PC-9 (cell line): Measurements from ENCODE around the gene MAGEC3. TPM values are rescaled to one million over a fixed set of nuclear protein-coding genes. Genes with fewer than 3 reads are reported as not detected.

ENCODE experiments used
- BruUV-seq: library from RNA; stranded (reverse); fragments of 400-500 nt; replicated peaks from 2 replicates; lab custom pipeline; 2021; lab: Mats Ljungman, UMichigan
- CTCF ChIA-PET: fragments of 300-600 bp; sonication (Branson Sonifier 250); formaldehyde crosslinking; loops from one replicate; lab custom pipeline; 2022; ENCODE audit warnings: antibody characterized with exemption; lab: Charles Lee
- POLR2A ChIA-PET: fragments of 300-600 bp; sonication (Branson Sonifier 250); formaldehyde crosslinking; loops from one replicate; lab custom pipeline; 2022; ENCODE audit warnings: antibody characterized with exemption; ENCODE audit not compliant: unreplicated experiment; lab: Charles Lee
- DNase-seq, 2 experiments: peaks; one replicate each; pipeline versions ENCODE4 v3.0.0 to v3.0.0-alpha.2; 2015 to 2022; ENCODE audit warnings: mixed read lengths in 1 of 2
- H2AFZ ChIP-seq: fragments of 200-600 bp; sonication (generic); 2 replicates; pipeline ENCODE4 v1.8.1; 2017; ENCODE audit warnings: antibody characterized with exemption
- H3F3A ChIP-seq: fragments of 200-600 bp; sonication (generic); 2 replicates; pipeline ENCODE4 v1.8.1; 2017; ENCODE audit warnings: antibody characterized with exemption, mild to moderate bottlenecking, low read depth; ENCODE audit not compliant: insufficient read depth
- H3K27ac ChIP-seq: fragments of 200-600 bp; sonication (generic); 2 replicates; pipeline ENCODE4 v1.6.1; 2016; ENCODE audit warnings: mixed run types
- H3K27me3 ChIP-seq: fragments of 200-600 bp; sonication (generic); 2 replicates; pipeline ENCODE4 v1.6.1; 2016; ENCODE audit warnings: low read depth, mixed run types; ENCODE audit not compliant: insufficient read depth
- H3K36me3 ChIP-seq: fragments of 200-600 bp; sonication (generic); 2 replicates; pipeline ENCODE4 v1.6.1; 2016; ENCODE audit warnings: low read depth, mixed run types
- H3K4me1 ChIP-seq: fragments of 200-600 bp; sonication (generic); replicated peaks from 2 replicates; pipeline ENCODE4 v1.6.1; 2016; ENCODE audit warnings: mixed run types; ENCODE audit not compliant: insufficient read depth
- H3K4me2 ChIP-seq: fragments of 200-600 bp; sonication (generic); 2 replicates; pipeline ENCODE4 v1.6.1; 2017; ENCODE audit warnings: mixed run types
- H3K4me3 ChIP-seq: fragments of 200-600 bp; sonication (generic); 2 replicates; pipeline ENCODE4 v1.6.1; 2016; ENCODE audit warnings: mixed run types
- H3K79me2 ChIP-seq: fragments of 200-600 bp; sonication (generic); 2 replicates; pipeline ENCODE4 v1.6.1; 2017; ENCODE audit warnings: low read depth, mixed run types
- H3K9me2 ChIP-seq: fragments of 200-600 bp; sonication (generic); 2 replicates; pipeline ENCODE4 v1.8.1; 2017; ENCODE audit warnings: mild to moderate bottlenecking; ENCODE audit not compliant: insufficient read depth
- H3K9me3 ChIP-seq: fragments of 200-600 bp; sonication (generic); 2 replicates; pipeline ENCODE4 v1.8.1; 2016; ENCODE audit warnings: low read depth; ENCODE audit not compliant: insufficient read depth
- H4K20me1 ChIP-seq: fragments of 200-600 bp; sonication (generic); 2 replicates; pipeline ENCODE4 v1.8.1; 2017; ENCODE audit not compliant: insufficient read depth
- CTCF ChIP-seq: fragments of 200-600 bp; sonication (generic); conservative IDR thresholded peaks from 2 replicates; pipeline ENCODE4 v1.6.1; 2017; ENCODE audit warnings: mixed run types, antibody characterized with exemption, mild to moderate bottlenecking, moderate library complexity
- EZH2 ChIP-seq: fragments of 200-600 bp; sonication (generic); IDR thresholded peaks from 2 replicates; pipeline ENCODE4 v1.8.0; 2017; ENCODE audit warnings: antibody characterized with exemption, low read depth
- intact Hi-C: fragments of 100-400 bp; cut with micrococcal nuclease; formaldehyde crosslinking; loops from one replicate; pipeline ENCODE4 v1.10.0; 2022; ENCODE audit not compliant: unreplicated experiment
- total RNA-seq: library from RNA; stranded (reverse); gene quantifications from 2 replicates; pipeline ENCODE4 v1.2.3, GENCODE V29; 2021

The MAGEC3 gene
- total RNA-seq, 1 experiment from 2014 or later, result not detected

- no peaks in the 10 kb centered on the region for H3K27me3 ChIP-seq
- H3K27ac ChIP-seq, result peak within 1 kb of the TSS; percentile 43
- POLR2A ChIA-PET, result no interaction called here
- no peaks in the 10 kb centered on the region for H3K9me3 ChIP-seq
- no TSS peak for BruUV-seq
- peak within 1 kb of the TSS; percentile 88 for H2AFZ ChIP-seq
- CTCF ChIA-PET, result no interaction called here
- H3F3A ChIP-seq, result no peaks in the 10 kb centered on the region
- no peaks in the 10 kb centered on the region for H3K9me2 ChIP-seq
- no peaks in the 10 kb centered on the region for H4K20me1 ChIP-seq
- no peaks in the 10 kb centered on the region for H3K79me2 ChIP-seq
- peak within 1 kb of the TSS; percentile 54; the same call in 1 of the 2 replicates for H3K4me3 ChIP-seq
- TF ChIP-seq EZH2, result no peak
- TF ChIP-seq CTCF, result no peak
- H3K36me3 ChIP-seq, result no peaks in the 10 kb centered on the region
- H3K4me1 ChIP-seq, result no peaks in the 10 kb centered on the region
- peak within 1 kb of the TSS; percentile 69 for H3K4me2 ChIP-seq
- peak in 1 of 2 experiments; percentile 62 for DNase-seq
- intact Hi-C loops, result no loop called here
Measured at GRCh38 chrX:141903400-141904155, 65.5 kb downstream of the MAGEC3 start, which contains the start of gene MAGEC1. TSS of gene MAGEC1 (plus strand) at chrX:141903894. CDS start at chrX:141905073, 1,179 bp downstream.

GRCh38 chrX:141904262-141904661 lies 66.1 kb downstream of the MAGEC3 start:
- intact Hi-C loops, result no loop called here
- no peak for TF ChIP-seq CTCF
- no peak for TF ChIP-seq EZH2
- Histone ChIP-seq H3K9me3 (no peaks in the 10 kb centered on the region), H3K4me2 (peak overlapping the region; percentile 69), H3F3A (no peaks in the 10 kb centered on the region), H3K27ac (peak overlapping the region; percentile 43), H2AFZ (peak overlapping the region; percentile 88), H3K4me3 (peak overlapping the region; percentile 54; the same call in 1 of the 2 replicates), H3K79me2 (no peaks in the 10 kb centered on the region), H4K20me1 (no peaks in the 10 kb centered on the region), H3K9me2 (no peaks in the 10 kb centered on the region), H3K4me1 (no peaks in the 10 kb centered on the region), H3K36me3 (no peaks in the 10 kb centered on the region), H3K27me3 (no peaks in the 10 kb centered on the region)
- ChIA-PET CTCF (no interaction called here), POLR2A (no interaction called here)
- no TSS peak for BruUV-seq
- DNase-seq, result no peak

- Histone ChIP-seq H4K20me1 (no peaks in the 10 kb centered on the region), H3K4me1 (no peaks in the 10 kb centered on the region), H3K79me2 (no peaks in the 10 kb centered on the region), H3K9me2 (no peaks in the 10 kb centered on the region), H3K4me2 (no peak overlapping the region), H3K36me3 (no peaks in the 10 kb centered on the region), H2AFZ (no peak overlapping the region), H3K9me3 (0 out of 2 replicates have a peak, but pooled peaks cover 3% of the 10 kb centered on the region), H3K27ac (no peak overlapping the region), H3K4me3 (no peak overlapping the region), H3K27me3 (no peaks in the 10 kb centered on the region), H3F3A (no peaks in the 10 kb centered on the region)
- TF ChIP-seq EZH2, result no peak
- TF ChIP-seq CTCF, result no peak
- peak in 1 of 2 experiments; percentile 4 for DNase-seq
- no TSS peak for BruUV-seq
- POLR2A ChIA-PET, result no interaction called here
- CTCF ChIA-PET, result no interaction called here
- intact Hi-C loops, result no loop called here
Measured at GRCh38 chrX:141917801-141918200, 79.7 kb downstream of the MAGEC3 start.
